ENCODE results near the gene IL1RAPL1.

The IL1RAPL1 gene

DNA sequence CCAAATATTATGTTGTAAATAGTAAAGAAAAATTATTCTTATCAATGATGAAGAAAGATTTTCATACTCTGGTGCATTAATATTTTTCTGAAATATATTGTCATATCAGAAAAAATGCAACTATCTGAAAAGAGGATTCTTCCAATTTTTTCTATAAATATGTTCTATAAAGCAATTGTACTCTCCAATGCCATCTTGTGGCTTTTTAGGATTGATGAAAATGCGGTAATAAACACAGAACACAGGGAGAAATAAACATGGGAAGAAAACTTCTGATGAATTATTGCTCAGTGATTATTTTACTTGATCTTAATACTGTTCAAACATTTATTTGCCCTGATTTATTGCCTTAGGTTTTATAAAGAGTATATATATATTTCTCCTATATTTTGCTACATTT lies 215.4 kb downstream of the IL1RAPL1 start:
- DNase-seq, result no peak

DNA sequence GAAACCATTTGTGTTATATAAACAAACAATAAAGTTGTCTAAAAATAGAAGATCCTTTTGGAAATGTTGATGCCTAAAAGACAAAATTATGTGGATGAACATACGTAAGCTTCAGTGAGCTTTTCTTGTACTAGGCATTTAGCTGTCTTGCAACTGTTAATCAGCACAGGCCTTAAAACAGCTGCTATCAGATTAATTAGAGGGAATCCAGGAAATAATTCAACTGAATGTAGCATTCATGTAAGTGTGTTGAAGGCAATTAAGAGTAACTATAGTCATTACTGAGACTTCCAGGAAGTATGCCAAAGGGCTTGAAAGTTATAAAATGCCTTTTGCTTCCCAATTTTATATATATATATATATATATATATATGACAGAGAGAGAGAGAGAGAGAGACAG lies 248.7 kb downstream of the IL1RAPL1 start:
- DNase-seq, result no peak

DNA sequence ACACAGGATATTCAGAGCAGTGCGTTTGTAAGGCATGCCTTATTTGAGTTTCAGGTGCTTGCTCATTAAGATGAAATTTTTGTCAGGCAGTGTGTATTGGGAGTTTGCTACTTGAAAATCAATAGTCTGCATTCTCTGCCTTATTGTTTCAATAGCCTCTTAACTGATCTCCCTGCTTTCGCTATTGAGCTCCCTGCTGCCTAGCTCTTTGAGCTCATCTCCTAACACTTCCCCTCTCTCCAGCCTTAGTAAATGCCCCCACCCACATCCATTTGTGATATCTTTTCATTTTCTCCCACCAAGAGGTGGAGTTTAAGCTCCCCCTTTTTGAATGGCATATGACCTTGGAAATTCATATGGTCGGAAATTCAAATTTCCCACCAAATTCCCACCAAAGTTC lies 256.6 kb downstream of the IL1RAPL1 start:
- DNase-seq, result no peak

DNA sequence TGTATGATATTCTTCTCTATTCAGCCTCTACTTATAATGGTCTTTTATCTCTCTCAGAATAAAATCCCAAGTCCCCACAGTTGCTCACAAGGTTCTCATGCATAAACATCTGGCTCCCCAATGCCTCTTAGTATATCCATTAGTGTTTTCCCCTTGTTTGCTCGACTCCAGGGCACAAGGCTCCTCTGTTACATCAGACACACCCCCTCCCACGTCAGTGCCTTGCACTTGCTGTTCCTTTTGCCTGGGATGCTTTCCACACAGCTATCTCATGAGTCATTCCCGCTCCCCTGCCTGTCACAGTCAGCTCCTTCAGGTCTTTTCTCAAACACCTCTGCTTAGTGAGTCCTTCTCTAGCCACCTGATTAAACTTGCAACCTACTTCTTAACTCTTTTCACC lies 260.2 kb downstream of the IL1RAPL1 start:
- DNase-seq, result no peak

DNA sequence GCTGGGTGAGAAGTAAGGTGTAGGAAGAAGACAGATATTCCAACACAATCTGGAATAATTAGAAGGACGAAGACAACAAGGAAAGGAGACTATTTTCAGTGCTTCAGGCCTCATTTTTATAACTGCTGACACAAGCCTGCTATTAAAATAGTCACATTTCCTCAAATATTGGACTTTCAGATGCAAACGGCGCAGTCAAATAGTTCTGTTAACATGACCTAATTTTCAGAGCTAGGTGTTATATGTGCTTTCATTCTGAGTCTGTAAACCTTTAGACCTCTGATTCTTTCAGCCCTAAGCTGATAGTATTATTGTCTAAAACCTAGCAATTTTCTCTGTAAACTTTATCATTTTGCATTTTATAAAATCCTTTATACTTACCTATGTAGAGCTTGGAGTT lies 261.5 kb downstream of the IL1RAPL1 start:
- DNase-seq, result no peak

DNA sequence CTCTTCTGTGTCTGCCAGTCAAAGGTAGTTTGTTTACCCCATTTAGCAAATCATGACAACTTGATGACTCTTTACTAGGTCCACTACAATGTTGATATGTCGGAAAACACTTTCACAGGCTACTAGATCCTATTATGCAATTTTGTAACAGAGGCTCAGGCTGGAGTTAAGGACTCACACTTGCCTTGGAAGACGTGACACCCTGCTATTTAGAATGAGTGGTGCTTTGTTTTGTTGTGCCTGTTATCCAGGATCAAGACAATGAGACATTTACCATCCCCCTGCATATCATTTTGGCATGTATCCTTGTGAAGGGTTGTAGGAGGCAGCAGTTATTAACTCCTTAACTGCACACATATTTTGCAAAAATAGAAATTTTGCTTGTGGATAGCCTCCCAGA lies 263.7 kb downstream of the IL1RAPL1 start:
- DNase-seq, result no peak

DNA sequence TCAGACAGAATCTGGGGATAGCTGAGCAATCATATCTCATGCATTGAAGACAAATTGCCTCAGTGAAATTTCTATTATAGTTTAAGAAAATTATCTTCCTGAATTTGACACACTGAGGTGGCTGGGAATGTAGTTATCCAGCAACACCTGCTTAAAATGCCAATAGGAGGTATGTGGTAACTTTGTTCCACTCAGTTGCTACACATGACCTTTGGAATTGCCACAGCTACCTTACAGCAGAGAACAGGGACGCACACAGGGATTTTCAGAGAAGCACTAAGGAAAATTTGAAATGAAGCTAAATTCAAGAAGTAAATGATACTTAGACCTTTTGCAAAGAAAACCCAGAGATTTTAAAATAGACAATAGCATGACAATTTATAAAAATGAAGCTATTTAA lies 264.6 kb downstream of the IL1RAPL1 start:
- DNase-seq, result no peak

DNA sequence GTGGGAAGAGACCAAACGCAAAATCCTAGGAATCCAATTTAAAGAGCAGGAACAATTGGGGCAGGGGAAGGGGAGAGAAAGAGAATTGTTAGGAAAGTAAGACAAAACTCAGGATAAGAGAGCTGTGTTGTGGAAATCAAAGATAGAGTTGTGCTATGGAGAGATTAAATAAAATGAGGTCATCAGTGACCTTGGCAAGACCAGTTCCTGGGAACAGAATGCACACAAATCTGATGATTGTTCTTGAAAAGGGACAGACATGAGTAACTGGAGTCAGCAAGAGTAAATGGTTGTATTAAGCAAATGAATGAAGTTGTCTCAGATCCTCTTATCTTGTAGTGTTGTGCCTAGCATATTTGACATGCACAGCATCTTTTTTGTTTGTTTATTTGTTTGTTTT lies 267.4 kb downstream of the IL1RAPL1 start:
- no peak for DNase-seq

DNA sequence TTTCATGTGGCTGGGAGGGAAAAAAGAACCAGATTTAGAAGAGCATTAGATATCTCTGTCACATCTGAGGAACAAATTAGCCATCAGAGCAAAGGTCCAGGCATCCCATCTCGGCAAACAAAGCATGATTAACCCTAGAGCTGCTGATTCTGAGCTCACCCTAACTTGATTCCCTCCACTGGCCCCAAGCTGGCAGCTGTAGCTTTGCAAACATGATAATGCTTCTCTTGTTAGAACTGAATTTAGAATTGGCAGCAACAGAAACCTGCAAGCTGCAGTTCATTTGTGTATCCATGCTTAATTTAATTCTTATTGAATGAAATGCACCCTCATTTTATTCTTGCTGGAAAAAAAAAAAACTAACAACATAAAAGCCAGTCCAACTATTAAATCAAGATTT lies 289.2 kb downstream of the IL1RAPL1 start:
- no peak for DNase-seq

DNA sequence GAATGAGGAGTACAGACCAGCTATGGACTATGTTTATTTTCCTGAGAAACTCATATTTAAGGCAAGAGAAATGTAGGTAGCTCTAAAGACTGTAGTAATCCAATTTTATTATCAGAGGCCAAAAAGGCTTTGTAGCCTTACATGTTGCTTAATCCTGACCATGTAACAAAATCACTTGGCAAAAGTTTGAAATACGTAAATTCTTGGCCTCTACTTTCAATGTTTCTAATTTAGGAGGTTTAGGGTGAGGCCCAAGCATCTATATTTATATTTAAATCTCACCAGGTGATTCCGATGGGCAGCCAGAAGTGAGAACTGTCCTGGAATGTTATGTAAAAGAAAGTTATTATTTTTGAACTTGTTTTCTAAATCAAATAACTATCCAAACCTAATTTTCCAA lies 289.7 kb downstream of the IL1RAPL1 start:
- DNase-seq, result no peak

DNA sequence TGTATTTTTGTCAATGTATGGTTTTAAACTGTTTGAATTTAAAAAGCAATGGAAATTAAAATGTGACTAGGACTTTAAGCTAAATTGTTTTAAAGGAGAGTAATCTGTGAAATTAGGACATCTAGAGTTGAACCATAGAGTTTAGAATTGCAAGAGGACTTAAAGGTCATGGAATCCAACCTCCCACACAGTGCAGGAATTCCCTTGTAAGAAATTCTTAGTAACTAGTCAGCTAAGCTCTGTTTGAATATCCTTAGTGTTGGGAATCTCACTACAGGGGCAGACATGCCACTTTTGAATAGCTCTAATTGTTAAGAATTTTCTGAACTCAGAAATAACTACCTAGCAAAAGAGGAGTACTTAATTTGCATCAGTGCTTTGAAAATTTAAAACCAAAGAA lies 292.9 kb downstream of the IL1RAPL1 start:
- no peak for DNase-seq

DNA sequence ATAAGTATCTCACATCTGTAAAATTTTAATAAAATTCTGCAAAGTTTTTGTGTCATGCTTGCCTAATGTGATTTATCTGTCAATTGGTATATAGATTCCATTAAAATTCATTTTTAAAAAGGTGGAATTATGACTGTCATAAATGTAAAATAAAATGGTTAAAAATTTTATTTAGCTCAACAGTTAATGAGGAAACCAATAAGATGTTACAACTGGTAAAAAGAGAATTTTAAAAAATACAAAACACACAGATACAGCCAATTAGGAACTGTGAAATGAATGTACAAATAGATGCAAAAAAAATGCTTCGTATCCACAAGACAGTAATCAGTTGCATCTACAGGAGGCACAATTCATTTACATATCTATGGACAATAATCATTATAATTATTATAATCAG lies 297.6 kb downstream of the IL1RAPL1 start:
- no peak for DNase-seq

DNA sequence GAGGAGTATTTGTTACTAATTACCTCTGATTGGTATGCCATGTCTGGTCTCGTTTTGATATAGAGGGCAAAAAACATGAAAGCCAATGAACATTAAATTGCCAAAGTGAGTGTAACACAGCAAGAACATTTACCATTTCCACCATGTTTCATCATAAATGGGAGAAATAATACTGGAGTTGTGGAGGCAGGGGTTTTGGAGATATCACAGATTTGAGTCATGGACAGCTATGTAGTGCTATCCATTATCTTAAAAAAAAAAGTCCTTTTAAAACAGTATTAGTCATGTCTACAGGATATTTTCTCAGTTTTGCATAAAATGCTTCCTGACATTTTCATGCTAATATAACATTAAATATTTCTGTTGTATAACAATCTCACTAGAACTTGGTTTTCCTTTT lies 301.2 kb downstream of the IL1RAPL1 start:
- no peak for DNase-seq

DNA sequence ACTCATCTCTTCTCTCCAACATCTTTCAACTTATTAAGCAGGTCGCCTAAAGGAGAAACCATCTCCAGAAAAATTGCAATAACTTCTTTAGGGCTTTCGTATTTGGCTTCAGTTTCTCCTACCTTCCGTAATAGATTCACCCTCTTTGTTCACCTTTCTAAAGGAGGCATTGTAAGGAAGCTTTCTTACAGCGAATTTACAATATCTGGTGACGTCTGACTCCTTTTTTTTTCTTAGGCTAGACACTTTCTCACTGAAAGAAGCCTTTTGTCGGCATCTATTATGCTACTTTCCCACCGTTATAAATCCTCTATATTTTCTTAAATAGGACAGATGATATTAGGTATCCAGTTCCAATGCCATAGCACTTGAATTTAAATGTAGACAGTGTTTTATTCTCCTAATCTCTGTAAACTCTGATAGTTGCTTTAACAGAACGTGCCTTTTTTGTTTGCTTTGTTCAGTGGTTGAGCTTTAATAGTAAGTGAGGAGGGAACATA lies 302.4 kb downstream of the IL1RAPL1 start:
- no peak for DNase-seq

DNA sequence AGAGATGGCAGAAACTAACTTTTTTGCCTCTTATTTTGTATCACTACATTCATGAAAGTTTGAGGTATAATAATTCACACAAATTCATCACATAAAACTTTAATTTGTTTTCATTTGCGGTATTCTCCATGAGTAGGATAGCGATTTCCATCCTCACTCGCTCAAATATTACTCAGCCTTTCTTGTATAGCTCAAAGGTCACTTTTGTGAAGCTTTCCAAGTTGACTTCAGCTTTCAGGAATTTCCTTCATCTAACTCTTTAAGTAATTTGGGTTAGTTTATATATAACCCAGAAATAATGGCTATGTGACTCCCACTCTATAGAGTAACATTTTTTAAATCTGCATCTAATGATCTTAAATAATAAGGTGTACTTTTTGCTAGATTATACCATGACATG lies 314.4 kb downstream of the IL1RAPL1 start:
- DNase-seq, result no peak

DNA sequence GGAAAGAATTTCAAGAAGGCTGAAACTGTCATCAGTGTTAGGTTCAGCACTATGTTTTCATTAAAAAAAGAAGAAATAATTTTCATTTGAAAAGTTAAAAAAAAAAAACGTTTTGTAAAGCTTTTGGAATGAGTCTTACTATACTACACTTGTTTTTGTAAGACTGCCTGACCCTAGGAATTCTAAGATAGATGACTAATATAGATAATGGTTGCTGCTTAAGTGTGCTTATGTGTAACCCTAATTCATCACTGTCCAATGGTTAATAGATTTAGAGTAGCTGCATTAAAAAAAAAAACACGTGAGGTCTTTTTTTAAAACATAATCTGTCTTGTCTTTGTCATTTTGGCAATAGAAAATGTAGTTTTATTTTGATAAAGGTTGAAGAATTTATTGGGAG lies 323.2 kb downstream of the IL1RAPL1 start:
- DNase-seq, result no peak

DNA sequence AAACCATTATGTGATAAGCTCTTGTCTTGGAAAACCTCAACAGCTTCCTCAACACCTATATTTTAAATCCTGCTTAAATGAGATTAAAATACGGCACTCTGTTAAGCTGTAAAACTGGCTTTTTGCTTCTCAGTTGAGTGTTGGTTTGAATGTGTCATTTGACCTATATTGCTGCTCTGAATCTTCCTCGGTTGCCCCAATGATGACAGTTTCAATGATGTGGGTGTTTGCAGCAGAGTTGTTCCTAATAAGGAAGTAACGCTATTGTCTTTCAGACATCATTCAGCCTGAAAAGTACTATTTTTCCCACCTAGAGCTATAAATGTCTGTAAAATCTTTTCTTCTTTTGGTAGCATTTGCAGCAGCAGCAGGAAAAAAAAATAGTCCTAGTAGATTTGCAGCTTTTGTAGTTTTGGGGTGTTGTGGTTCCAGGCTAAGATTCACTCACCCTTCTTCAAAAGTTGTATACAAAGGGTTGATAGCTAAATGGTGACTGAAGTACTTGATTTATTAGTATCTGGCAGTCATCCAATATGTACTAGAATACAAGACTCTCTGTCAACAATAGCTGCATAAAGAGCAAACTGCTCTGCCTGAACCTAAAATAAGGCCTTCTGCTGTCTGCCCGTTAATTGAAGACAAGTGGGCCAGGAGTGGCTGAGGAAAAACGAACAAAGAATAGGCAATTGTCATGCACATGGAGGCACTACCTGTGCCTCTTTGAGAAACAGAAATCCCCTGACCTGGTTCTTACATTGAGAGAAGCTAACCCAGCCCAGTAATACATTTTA lies 333.1 kb downstream of the IL1RAPL1 start:
- DNase-seq, result no peak

DNA sequence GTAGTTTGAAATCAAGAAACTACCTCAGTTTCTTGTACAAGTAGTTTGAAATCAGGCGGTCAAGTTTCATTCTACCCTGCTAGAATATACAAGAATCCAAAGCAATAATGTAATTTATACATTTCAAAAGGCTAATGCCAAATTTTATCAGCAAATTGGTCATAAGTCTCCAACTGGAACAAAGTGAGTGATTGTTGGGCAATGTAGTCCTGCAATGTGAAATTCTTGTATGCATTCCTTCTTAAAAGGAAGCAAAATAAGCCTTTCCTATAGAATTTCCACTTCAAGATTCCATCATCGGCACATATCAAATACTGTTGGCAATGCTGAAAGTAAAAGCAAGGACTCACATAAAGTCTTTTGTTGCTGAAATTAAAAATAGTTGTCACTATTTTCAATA lies 334.9 kb downstream of the IL1RAPL1 start:
- DNase-seq, result no peak

DNA sequence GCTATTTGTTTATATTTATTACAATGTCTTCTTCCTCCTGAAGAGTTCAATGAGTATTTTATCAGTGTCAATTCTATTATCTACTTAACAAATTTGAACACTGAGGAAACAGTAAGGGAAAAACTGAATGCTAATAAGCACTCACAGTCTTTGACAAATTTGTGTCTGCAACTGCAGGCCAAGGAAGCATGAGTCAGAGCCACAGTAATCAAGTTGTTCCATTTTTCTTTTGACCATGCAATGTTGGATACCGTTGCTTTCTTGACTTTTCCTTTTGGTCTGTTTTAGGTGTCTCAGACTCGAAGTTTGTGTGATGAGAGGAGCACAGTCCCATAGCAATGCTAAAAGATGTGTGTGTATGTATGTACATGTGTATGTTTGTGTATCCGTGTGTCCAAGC lies 359.6 kb downstream of the IL1RAPL1 start:
- DNase-seq, result no peak

DNA sequence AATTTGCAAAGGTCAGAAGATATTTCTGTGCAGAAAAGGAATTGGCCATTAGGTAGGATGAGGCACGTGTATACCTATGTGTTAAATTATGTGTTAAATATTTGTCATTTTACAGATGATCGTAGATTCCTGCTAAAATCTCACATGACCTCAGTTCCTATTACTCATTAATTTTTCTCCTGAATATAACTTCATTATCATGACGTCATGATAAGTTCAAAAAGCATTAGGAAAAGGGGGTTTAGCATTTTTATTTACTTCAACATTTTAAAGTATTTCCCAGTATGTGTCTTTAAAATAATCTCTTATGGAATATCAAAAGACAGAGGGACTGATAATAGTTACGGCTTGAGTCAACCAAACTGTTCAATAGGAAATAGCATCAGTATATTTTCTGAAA lies 372.8 kb downstream of the IL1RAPL1 start:
- DNase-seq, result no peak

DNA sequence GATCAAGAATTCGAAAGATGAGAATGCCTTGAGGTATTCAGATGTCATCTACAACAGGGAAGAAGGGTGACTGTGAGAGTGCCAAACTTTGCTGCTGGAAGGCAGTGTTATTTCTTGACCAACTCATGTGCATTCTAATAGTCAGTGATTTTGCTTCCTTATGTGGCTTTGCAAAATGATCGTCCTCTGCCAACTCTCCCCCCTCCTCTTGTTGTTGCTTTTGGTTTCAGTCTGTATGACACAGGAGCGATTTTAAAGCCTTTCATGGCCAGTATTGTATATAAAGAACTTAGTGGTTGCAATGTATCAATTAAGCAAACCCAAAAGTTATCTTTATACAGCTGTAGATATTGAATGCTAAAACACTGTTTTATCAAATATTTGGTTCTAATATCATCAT lies 379.1 kb downstream of the IL1RAPL1 start:
- peak; percentile 23 for DNase-seq

DNA sequence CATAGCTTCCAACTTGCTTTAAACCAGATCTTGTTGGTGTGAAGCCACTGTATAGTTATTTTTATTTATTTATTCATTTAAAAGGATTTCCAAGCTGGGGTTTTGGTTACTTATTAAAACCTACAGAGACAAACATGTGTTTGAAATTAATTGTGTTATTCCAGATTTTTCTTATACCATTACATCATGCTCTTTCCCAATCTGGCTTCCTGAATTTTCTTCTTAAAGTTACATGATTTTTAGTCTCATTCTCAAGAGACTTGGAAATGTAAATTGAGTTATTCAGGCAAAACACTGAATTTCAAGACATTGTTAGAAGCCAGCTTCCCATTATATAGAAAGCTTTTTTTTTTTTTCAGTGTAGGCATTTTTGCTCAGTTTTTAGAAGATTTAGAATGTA lies 381.9 kb downstream of the IL1RAPL1 start:
- DNase-seq, result no peak

DNA sequence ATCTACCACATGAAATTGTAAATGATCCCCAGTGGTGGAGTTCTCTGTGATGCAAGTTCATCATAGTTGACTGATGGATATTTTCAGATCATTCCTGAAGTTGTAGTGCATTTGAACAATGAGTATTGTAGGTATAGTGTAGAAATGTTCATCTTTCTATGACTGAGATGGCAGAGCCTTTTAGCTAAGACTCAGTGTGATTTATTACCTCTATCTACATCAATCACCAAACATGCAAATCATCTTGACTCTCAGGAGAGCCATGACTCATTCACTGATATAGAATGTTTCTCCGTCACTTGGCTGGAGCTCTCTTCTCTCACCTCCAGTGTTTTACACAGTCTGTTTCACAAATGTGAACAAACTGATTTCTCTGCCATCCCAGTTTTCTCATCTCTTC lies 392.6 kb downstream of the IL1RAPL1 start:
- DNase-seq, result no peak

DNA sequence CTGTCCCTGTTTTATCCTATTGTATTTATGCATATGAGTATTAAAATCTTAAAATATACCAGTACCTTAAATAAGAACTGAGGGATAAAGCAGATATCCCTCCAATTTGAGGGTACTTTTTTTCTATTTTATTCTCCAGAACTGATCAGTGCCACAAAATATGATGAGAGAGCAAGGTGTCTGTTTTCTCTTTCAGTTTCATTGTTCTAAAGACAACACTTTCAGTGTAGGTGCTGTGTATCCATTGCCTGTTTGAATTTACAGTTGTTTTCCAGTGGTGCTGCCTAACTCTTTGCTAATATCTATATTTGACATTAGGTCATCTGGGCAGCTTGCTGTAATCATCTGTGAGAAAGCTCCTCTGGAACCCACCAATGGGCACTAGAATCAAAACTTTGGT lies 394.7 kb downstream of the IL1RAPL1 start:
- DNase-seq, result no peak

DNA sequence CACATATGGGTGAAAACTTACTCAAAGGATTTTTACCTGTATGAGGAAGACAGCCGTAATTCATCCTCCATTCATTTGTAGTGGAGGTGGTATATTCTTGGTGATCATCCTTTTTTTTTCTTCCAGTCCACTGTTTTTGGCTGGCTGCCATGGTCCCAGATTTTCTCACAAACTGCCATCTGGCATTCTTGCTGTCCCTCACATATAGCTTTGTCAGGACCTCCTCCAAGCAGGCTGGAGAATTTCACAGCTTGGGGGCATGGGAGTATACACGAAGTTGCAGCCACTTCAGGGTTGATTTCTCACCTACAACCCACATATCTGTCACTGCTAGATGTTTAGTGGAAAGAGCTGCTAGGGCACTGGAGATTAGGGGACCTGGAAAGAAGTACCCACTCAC lies 401.0 kb downstream of the IL1RAPL1 start:
- no peak for DNase-seq

All from OCI-M1 (cell line).